ENCODE results near the gene SLC39A11.

DNA sequence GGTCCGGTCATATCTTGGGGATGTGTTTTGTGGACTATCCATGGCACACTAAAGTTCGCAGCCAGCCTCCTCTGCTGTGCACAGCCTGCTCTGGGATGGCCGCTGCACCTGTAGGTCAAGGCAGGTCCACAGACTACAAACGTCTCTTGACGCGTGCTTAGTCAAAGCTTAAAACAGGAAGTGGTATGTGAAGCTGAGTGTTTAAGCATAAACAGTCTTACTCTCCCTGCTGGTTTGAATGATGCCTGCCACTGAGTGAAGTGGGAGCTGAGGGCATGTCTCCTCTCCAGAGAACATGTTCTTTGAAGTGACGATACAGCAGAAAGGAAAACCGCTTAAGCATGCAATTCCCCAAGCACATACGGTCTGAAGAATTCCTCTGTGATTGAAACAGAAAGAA is 365.6 kb downstream of the SLC39A11 start:
- TF ChIP-seq CTCF (conservative IDR thresholded peaks at IDR 0.05; ENCODE audit: low read depth, low read length) (no peak), EZH2 (IDR thresholded peaks at IDR 0.05; ENCODE audit: borderline replicate concordance, low read depth, low read length, poor library complexity, severe bottlenecking) (no peak)
